HG03139 (cell line): ENCODE data around the gene CD81.

Experiments
- ATAC-seq: cut with Tn5 transposase; IDR thresholded peaks from one replicate; pipeline ENCODE4 v1.9.1; 2021; ENCODE audit not compliant: unreplicated experiment

Gene CD81

GRCh38 chr11:2400762-2401435 lies 23.8 kb downstream of the CD81 start:
- no peak for ATAC-seq

GRCh38 chr11:2401436-2401984 lies 24.4 kb downstream of the CD81 start:
- no peak for ATAC-seq

- no peak for ATAC-seq
These were observed 25.0 kb downstream of the CD81 start for GRCh38 chr11:2402106-2402505.

- ATAC-seq = no peak
These were observed 26.0 kb downstream of the CD81 start for GRCh38 chr11:2402890-2403645.

- no peak for ATAC-seq
These were observed 27.7 kb downstream of the CD81 start for GRCh38 chr11:2404735-2405196.

GRCh38 chr11:2406451-2406850 lies 29.3 kb downstream of the CD81 start:
- ATAC-seq = no peak

GRCh38 chr11:2406878-2407410 lies 29.8 kb downstream of the CD81 start:
- ATAC-seq = no peak

- ATAC-seq = no peak
These were observed 31.6 kb downstream of the CD81 start for GRCh38 chr11:2408671-2409070.

- ATAC-seq = no peak
These were observed 32.0 kb downstream of the CD81 start for GRCh38 chr11:2409126-2409525.

- ATAC-seq = no peak
These were observed 32.7 kb downstream of the CD81 start for GRCh38 chr11:2409611-2410468.

- no peak for ATAC-seq
These were observed 33.5 kb downstream of the CD81 start for GRCh38 chr11:2410616-2411015.

GRCh38 chr11:2411446-2412305 lies 34.6 kb downstream of the CD81 start:
- ATAC-seq = no peak

GRCh38 chr11:2412323-2412722 lies 35.2 kb downstream of the CD81 start:
- ATAC-seq = no peak

GRCh38 chr11:2413742-2414579 lies 36.9 kb downstream of the CD81 start:
- ATAC-seq = no peak

- ATAC-seq = no peak
These were observed 37.5 kb downstream of the CD81 start for GRCh38 chr11:2414616-2415015.

- ATAC-seq = no peak
These were observed 38.1 kb downstream of the CD81 start for GRCh38 chr11:2415171-2415570.

- no peak for ATAC-seq
These were observed 38.7 kb downstream of the CD81 start for GRCh38 chr11:2415601-2416380.

- no peak for ATAC-seq
These were observed 39.7 kb downstream of the CD81 start for GRCh38 chr11:2416765-2417164.
